HG03354 (cell line): ENCODE data around the gene NMD3.
A peak's percentile ranks its signal among the peaks of the same experiment; 100 is the strongest.
"Not testable (repeated sequence)": the region's sequence is repeated elsewhere in the genome, so short reads cannot be mapped to it uniquely, and the experiment has no call there.

Source experiments
- ATAC-seq: cut with Tn5 transposase; IDR thresholded peaks from one replicate; pipeline ENCODE4 v1.9.1; 2021; ENCODE audit warnings: mild to moderate bottlenecking; ENCODE audit not compliant: unreplicated experiment, poor library complexity, severe bottlenecking

Gene NMD3

DNA sequence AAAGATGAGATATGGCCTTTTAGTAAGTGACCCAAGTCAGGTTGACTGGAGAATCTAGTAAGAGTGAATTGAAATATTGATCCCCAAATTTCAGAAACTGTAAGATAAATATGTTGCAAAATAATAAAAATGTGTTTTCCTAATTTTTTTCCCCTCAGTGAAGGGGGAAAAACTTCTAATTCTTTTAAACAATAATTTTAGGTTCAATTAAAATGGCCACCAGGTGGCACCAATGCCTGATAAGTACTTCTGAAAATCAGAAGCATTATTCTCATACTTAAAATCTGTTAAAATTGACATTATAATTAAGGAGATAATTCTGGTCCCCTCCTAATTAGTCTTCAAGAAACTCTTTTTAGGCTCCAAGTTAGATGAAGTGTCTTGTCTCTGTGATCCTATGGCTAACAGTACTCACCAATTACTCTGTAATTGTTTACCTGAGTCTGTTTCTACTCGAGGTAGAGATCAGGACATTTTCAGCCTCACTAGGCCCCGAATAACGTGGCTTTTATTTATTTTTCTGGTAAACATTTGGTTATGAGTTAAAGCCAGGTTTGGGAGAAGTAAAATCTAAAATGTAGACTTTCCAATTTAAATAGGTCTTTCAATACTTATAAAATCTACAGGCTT is 52.6 kb downstream of the NMD3 start:
- ATAC-seq, result no peak

DNA sequence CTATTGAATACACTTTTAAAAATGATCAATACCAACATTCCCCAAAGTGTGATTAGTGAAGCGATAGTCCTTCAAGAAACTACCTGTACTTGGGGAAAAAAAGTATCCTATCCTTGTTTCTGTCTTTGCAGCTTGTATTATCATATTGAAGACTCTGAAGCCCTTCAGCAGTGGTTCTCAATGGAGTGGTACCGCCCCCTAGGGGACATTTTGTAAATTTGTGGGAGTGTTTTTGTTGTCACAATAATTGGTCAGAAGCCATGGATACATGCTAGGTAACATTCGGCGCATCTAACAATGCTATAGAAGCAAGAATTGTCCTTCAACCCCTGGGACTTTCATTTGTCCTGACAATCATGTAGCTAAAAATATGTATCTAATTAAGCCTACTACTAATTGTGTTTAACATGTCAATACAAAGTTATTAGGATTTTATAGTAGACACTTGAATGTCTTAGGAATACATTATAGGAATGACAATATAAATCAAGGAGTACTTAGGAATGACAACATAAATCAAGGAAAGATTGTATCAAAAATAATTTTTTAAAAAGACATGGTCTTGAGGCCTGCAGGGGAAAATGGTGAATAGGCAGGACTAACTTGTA is 53.7 kb downstream of the NMD3 start:
- ATAC-seq, result peak; percentile 91

DNA sequence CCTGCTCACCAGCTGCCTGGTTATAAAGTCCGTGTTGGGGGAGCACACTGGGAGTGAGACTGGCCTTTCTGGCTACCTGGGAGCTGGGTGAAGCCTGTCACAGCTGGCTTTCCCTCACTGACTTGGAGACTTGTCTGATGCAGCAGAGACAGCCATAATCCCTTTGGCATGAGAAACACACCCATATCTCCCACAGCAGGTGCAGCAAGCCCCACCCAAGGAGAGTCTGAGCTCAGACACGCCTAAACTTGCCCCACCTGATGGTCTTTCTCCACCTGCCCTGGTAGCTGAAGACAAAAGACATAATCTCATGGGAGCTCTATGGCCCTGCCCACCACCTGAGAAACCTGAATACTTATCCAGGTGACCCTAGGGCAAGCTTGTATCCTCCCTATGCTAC is 54.8 kb downstream of the NMD3 start:
- ATAC-seq, result no peak

DNA sequence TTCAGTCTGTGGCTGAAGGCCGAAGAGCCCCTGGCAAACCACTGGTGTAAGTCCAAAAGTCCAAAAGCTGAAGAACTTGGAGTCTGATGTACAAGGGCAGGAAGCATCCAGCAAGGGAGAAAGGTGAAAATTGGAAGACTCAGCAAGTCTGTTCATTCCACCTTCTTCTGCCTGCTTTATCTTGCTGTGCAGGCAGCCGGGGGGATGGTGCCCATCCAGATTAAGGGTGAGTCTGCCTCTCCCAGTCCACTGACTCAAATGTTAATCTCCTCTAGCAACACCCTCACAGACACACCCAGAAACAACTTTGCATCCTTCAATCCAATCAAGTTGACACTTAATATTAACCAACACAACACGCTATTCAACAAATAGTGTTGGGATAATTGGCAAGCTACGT is 61.3 kb downstream of the NMD3 start:
- not testable (repeated sequence) for ATAC-seq

DNA sequence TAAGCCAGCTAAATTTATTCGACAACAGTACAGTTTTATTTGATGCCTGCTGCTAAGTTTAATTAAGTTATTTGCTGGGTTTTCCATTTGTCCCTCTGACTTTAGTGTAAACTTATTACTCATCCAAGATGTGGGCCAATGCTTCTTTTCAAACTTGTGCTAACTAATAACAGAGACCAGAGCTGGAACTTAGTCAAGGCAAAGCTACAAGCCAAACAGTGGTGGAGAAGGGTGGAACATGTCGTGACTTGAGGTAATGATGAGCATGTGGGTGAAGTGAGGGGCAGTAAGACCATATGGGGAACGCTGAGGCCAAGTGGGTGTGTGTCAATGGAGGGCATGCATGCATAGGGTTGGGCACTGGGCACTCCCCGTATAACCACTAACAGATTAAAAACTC is 63.9 kb downstream of the NMD3 start:
- ATAC-seq, result no peak

DNA sequence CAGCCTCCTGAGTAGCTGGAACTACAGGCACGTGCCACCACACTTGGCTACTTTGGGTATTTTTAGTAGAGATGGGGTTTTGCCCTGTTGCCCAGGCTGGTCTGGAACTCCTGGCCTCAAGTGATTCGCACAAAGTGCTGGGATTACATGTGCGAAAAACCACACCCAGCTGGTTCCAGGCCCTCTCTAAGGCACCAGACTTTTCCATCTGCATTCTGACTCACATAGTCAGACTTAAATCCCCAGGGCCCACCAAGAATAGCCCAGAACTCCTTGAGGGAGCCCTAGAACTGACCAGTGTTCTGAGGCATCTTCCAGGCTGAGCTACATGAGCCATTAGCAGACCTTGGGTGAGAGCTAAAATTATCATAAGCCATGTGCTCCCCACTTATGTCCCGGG is 68.1 kb downstream of the NMD3 start:
- ATAC-seq, result no peak

DNA sequence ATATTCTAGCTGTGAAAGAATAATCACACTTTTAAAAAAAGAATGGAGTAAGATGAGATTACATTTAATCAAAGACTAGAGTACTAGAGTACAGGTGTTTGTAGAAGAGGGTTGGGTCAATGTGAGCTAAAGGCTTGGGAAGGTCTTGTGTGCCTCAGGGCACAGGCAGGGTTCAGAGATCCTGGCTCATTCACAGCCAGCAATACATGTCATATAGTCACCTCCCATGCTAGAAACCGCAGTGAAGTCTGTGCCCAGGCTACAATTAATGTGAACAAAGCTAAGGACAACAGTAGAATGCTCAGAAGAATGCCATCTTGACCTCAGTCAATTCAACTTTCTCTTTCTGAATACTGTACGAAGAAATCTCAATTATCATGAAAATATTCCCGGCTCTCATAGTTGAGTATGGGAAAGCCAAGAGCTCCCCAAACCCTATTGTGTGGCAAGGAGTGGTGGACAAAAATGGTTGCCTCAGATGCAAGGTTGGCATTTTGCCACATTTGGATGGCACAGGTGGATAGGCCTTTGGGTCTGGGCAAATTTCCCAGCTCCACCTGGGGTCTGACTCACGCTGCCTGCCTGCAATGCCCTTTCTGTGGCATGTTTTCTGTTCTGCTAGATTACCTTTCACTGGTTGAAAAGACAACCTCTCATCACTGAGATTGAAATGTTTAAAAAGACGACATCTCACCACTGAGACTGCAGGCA is 70.2 kb downstream of the NMD3 start:
- no peak for ATAC-seq

DNA sequence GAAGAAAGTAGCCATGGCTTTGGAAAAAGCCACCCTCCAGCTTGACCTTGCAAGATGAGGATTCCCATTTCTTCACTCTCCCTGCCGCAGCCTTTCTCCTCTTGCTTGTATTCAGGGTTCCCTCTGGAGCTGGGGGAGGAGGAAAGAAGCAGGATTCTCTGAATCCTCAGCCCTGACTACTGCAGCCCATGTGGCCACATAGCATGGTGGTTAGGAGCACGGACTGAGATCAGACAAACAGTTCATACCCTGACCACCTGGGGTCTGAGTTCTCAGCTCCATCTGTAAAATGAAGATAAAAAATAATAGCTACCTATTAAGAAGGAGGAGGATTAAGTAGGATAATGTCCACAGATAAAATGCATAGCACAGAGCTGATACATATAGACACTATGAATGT is 72.3 kb downstream of the NMD3 start:
- ATAC-seq, result no peak

DNA sequence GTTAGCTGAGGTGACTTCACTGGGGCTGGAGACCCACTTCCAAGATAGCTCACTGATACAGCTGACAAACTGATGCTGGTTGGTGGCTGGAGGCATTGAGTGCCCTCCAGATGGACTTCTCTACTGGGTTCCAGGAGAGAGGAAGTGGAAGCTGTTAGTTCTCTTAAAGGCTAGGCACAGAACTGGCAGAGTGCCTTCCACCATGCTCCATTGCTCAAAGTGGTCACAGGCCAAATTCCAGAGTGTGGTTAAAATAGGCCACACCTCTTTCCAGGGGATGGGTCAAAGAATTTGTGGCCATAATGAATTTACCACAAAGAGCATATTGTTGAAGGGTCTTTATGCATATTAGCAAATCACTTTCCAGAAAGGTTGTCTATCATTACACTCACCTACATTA is 74.2 kb downstream of the NMD3 start:
- ATAC-seq, result no peak

DNA sequence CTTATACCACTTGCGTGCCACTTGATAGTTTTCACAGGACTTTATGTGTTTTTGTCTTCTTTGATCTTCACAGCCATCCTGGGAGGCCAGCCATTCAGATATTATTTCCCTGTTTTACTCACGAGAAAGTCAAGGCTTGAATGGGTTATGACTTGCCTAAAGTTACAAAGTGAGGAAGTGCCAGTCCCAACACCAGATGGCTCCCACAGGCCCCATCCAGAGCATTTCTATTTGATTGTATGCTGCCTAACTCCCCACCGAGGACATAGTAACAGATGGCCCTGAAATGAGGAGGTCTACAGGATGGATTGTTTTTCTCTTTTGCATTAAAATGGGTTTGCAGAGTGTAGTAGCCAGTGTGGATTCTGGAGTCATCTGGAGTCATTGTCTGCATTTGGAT is 75.7 kb downstream of the NMD3 start:
- no peak for ATAC-seq
